ENCODE measurements around the gene PCYT1B. TPM values are rescaled to one million over a fixed set of nuclear protein-coding genes. Genes with fewer than 3 reads are reported as not detected.

Gene PCYT1B
- total RNA-seq, 1 experiment from 2014 or later: 20.7 TPM

DNA sequence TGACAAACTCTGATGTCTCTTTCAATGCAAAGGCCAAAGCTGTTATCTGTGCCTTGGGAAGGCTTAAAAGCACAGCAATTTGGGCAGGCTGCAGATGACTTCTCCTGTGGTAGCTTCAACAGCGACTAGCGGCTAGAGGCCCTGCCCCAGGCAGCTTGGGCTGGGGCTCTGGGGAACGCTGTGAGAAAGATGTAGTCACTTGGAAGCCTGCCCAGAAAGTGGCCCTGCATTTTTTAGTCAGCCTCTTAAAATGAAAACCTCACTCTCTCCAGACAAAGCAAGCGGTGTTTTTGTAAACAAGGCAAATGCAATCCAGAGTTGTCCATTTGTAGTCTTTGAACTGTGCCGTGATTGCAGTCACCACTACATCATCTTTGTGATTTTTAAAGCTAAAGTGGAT, 27.5 kb downstream of the PCYT1B start (continued):
- TF ChIP-seq, protein P1, sequence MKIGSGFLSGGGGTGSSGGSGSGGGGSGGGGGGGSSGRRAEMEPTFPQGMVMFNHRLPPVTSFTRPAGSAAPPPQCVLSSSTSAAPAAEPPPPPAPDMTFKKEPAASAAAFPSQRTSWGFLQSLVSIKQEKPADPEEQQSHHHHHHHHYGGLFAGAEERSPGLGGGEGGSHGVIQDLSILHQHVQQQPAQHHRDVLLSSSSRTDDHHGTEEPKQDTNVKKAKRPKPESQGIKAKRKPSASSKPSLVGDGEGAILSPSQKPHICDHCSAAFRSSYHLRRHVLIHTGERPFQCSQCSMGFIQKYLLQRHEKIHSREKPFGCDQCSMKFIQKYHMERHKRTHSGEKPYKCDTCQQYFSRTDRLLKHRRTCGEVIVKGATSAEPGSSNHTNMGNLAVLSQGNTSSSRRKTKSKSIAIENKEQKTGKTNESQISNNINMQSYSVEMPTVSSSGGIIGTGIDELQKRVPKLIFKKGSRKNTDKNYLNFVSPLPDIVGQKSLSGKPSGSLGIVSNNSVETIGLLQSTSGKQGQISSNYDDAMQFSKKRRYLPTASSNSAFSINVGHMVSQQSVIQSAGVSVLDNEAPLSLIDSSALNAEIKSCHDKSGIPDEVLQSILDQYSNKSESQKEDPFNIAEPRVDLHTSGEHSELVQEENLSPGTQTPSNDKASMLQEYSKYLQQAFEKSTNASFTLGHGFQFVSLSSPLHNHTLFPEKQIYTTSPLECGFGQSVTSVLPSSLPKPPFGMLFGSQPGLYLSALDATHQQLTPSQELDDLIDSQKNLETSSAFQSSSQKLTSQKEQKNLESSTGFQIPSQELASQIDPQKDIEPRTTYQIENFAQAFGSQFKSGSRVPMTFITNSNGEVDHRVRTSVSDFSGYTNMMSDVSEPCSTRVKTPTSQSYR (CRISPR knock-in tag; IDR thresholded peaks at IDR 0.05): no peak
- TF ChIP-seq MXD4 (CRISPR knock-in tag; IDR thresholded peaks at IDR 0.05; ENCODE audit: borderline replicate concordance) (no peak), ETV6 (CRISPR knock-in tag; IDR thresholded peaks at IDR 0.05) (no peak), EMX1 (CRISPR knock-in tag; IDR thresholded peaks at IDR 0.05) (no peak), SOX15 (CRISPR knock-in tag; IDR thresholded peaks at IDR 0.05) (no peak), ZNF423 (CRISPR knock-in tag; IDR thresholded peaks at IDR 0.05) (no peak), NFATC4 (CRISPR knock-in tag; IDR thresholded peaks at IDR 0.05) (no peak), GRHL2 (CRISPR knock-in tag; IDR thresholded peaks at IDR 0.05; ENCODE audit: insufficient replicate concordance, severe bottlenecking) (no peak), IRF2 (CRISPR knock-in tag; IDR thresholded peaks at IDR 0.05; ENCODE audit: borderline replicate concordance, low read depth) (no peak), FOXK1 (CRISPR knock-in tag; IDR thresholded peaks at IDR 0.05) (no peak)
- TF ChIP-seq, protein P2, sequence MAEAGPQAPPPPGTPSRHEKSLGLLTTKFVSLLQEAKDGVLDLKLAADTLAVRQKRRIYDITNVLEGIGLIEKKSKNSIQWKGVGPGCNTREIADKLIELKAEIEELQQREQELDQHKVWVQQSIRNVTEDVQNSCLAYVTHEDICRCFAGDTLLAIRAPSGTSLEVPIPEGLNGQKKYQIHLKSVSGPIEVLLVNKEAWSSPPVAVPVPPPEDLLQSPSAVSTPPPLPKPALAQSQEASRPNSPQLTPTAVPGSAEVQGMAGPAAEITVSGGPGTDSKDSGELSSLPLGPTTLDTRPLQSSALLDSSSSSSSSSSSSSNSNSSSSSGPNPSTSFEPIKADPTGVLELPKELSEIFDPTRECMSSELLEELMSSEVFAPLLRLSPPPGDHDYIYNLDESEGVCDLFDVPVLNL (CRISPR knock-in tag; IDR thresholded peaks at IDR 0.05; ENCODE audit: borderline replicate concordance, low read depth): no peak
- TF ChIP-seq, protein P3, sequence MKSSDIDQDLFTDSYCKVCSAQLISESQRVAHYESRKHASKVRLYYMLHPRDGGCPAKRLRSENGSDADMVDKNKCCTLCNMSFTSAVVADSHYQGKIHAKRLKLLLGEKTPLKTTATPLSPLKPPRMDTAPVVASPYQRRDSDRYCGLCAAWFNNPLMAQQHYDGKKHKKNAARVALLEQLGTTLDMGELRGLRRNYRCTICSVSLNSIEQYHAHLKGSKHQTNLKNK (CRISPR knock-in tag; IDR thresholded peaks at IDR 0.05): no peak
- TF ChIP-seq, protein P4, sequence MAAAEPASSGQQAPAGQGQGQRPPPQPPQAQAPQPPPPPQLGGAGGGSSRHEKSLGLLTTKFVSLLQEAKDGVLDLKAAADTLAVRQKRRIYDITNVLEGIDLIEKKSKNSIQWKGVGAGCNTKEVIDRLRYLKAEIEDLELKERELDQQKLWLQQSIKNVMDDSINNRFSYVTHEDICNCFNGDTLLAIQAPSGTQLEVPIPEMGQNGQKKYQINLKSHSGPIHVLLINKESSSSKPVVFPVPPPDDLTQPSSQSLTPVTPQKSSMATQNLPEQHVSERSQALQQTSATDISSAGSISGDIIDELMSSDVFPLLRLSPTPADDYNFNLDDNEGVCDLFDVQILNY (CRISPR knock-in tag; IDR thresholded peaks at IDR 0.05): no peak
- TF ChIP-seq, protein P5, sequence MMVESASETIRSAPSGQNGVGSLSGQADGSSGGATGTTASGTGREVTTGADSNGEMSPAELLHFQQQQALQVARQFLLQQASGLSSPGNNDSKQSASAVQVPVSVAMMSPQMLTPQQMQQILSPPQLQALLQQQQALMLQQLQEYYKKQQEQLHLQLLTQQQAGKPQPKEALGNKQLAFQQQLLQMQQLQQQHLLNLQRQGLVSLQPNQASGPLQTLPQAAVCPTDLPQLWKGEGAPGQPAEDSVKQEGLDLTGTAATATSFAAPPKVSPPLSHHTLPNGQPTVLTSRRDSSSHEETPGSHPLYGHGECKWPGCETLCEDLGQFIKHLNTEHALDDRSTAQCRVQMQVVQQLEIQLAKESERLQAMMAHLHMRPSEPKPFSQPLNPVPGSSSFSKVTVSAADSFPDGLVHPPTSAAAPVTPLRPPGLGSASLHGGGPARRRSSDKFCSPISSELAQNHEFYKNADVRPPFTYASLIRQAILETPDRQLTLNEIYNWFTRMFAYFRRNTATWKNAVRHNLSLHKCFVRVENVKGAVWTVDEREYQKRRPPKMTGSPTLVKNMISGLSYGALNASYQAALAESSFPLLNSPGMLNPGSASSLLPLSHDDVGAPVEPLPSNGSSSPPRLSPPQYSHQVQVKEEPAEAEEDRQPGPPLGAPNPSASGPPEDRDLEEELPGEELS (CRISPR knock-in tag; IDR thresholded peaks at IDR 0.05): no peak

DNA sequence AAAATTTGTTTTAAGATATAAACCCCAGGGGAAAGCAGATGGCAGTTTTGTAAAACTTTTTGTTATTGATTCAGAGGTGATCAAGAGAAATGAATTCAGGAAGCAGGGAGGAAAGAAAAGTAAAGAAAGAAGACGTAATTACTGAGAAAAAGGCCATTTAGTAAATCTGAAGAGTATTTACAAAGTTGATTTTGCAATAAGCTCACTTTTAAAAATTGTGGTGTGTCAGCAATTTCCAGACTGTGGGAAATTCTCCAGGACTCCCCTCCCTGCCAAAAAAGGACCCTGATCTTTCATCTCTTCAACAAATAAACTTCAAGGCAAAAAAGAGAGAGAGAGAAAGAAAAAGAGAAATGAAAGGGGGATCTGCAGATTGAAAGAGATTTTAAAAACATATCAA, 36.6 kb downstream of the PCYT1B start:
- POLR2A ChIA-PET: no interaction called here

More for the DNA sequence above, 36.6 kb downstream of the PCYT1B start:
- CTCF ChIA-PET: no interaction called here
- TF ChIP-seq GTF2I (CRISPR knock-in tag; conservative IDR thresholded peaks at IDR 0.05) (no peak), ZNF219 (CRISPR knock-in tag; IDR thresholded peaks at IDR 0.05; ENCODE audit: borderline replicate concordance) (no peak), CREM (CRISPR knock-in tag; IDR thresholded peaks at IDR 0.05) (no peak)
- TF ChIP-seq, protein P6, sequence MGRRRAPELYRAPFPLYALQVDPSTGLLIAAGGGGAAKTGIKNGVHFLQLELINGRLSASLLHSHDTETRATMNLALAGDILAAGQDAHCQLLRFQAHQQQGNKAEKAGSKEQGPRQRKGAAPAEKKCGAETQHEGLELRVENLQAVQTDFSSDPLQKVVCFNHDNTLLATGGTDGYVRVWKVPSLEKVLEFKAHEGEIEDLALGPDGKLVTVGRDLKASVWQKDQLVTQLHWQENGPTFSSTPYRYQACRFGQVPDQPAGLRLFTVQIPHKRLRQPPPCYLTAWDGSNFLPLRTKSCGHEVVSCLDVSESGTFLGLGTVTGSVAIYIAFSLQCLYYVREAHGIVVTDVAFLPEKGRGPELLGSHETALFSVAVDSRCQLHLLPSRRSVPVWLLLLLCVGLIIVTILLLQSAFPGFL (CRISPR knock-in tag; IDR thresholded peaks at IDR 0.05; ENCODE audit: borderline replicate concordance): no peak
- TF ChIP-seq, protein P3 (CRISPR knock-in tag; IDR thresholded peaks at IDR 0.05): no peak
- Mint-ChIP-seq H3K9me3 (no peaks in the 10 kb centered on the region), H3K27me3 (ENCODE audit: low read depth) (no peaks in the 10 kb centered on the region), H3K27ac (no peak overlapping the region), H3K36me3 (peaks cover 12% of the 10 kb centered on the region), H3K4me3 (no peak overlapping the region), H3K4me1 (no peaks in the 10 kb centered on the region)
- DNase-seq (ENCODE audit: low spot score): no peak
- ATAC-seq: no peak

All from WTC11 (cell line).